Measurements from ENCODE around the gene BCAP31.
A peak's percentile ranks its signal among the peaks of the same experiment; 100 is the strongest.
"Not testable (repeated sequence)": the region's sequence is repeated elsewhere in the genome, so short reads cannot be mapped to it uniquely, and the experiment has no call there.

The BCAP31 gene

DNA sequence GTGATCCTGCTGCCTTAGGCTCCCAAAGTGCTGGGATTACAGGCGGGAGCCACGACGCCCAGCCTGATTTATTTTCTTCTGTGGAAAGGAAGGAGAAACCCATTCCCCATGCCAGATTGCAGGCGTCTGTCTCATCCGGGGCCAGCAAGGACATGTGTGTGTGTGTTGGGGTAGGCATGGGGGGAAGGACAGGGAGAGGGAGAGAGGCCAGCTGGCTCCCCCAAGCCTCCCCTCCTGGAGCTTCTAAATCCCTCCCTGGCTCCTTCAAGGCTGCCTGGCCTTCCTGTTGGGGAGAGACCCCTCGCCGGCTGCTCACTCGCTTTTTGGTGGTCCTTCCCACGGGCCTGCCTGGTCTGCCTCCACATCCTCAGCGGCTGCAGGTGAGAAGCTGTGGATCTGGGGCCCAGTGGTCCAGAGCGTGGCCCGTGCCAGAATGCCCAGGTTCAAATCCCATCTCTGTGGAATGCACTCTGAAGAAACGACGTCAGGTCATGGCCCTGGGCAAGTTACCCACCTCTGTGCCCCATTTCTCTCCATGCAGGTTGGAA is 38.5 kb upstream of the BCAP31 start:
- no peak for DNase-seq

DNA sequence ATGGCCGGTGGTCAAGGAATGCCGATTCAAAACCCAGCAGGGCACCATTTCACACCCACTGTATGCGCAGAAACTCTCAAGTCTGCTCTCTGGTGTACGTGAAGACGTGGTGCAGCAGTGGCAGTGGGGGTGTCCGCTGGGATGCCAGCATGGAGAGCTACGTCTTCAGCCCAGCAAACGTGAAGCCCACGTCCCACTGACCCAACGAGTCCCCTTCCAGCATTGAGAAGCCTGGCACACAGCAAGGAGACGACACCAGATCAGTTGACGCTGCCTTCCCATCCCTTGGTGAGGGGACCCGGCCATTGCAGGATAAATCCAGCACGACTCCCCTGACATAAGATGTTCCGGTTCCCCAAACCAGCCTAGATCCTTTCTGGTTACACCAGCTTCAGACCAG is 37.7 kb upstream of the BCAP31 start:
- DNase-seq: no peak

GRCh38 chrX:153755136-153755535 is 30.9 kb upstream of the BCAP31 start:
- no peak for DNase-seq

GRCh38 chrX:153750127-153750774 is 26.1 kb upstream of the BCAP31 start:
- DNase-seq: peak; percentile 79

DNA sequence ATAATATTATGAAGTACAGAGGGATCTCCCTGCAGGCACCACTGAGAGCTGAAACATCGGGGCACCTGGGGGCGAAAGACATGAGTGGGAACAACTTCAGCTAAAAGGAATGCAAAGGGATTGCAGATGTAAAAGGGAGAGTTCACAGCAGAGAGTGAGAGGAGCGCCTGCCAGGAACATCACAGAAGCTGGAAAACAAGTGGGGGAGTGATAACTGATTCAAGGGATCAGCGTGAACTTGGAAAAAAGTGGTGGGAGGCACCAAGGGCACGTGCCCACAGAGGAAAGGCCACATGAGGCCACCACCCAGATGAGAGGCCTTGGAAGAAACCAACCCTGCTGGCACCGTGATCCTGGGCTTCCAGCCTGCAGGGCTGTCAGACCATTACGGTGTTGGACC is 24.8 kb upstream of the BCAP31 start:
- DNase-seq: not testable (repeated sequence)

GRCh38 chrX:153746991-153747390 is 22.8 kb upstream of the BCAP31 start:
- DNase-seq: not testable (repeated sequence)

DNA sequence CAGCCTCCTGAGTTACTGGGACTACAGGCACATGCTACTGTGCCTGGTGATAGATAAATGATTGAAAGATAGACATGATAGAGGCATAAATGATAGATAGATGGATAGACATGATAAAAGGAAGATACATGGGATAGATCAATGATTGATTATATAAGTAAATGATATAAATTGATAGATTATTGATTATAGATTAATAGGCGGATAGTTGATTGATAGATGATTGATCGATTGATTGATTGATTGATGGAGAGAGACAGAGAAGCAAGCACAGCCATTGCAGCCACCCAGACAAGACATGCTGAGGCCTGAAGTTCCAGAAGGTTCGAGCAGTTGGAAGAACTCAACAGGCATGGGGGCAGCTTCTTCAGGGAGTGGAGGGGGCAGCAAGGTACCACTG is 22.2 kb upstream of the BCAP31 start:
- no peak for DNase-seq

DNA sequence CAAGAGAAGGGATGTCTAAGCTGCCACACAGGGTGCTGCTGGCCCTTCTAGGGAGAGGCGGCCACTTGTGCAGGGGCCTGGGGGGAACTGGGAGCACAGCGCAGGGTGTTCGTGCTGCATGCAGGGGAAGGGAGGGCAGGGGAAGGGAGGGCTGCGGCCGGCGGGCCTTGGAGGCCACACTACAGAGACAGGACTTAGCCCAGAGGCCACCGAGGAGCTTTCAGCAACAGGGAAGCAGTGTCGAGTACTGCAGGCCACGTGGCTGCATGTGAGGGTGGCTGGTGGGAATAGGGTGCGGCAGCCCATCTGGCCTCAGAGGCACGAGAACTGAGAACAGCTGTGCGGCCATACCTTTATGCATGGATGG is 20.9 kb upstream of the BCAP31 start:
- DNase-seq: not testable (repeated sequence)

- no peak for DNase-seq
Observed at GRCh38 chrX:153744210-153745066, 20.3 kb upstream of the BCAP31 start.

GRCh38 chrX:153743468-153744209 is 19.5 kb upstream of the BCAP31 start:
- DNase-seq: not testable (repeated sequence)

- not testable (repeated sequence) for DNase-seq
Observed at GRCh38 chrX:153742796-153743467, 18.7 kb upstream of the BCAP31 start.

DNA sequence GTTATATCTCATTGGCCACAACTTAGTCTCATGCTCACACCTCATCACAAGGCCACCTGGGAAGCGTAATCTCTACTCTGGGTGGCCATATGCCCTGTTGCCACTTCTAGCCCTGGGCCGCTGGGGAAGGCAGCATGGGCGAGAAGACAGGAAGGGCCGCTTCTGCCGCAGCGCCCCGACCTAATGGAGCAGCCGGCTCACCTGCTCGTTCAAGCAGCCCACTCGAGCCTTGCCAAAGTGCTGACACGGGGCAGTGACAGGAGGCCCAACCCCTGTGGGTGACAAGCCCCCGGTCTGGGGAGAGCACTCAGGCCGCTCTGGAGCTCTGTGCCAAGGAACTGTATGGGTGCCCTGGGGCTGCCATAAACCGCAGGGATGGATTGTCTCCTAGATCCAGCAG is 17.9 kb upstream of the BCAP31 start:
- not testable (repeated sequence) for DNase-seq

DNA sequence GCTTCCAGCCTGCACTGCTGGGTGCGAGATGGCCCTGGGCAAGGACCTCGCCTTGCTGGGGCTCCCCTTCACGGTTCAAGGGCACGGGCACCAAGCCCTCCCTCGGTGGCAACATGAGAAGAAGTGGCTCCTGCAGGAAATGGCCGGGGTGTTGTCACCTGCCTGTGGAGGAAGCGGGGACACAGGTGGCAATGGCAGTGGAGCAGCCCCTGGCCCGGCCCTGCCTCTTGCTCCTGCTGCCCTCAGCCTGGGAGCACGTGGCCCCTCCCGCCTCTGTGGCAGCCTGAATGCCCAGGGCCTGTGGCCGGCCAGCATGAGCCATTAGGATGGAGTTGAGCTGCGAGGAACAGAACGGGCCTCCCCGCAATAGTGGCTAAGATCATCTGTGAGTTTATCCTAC is 17.3 kb upstream of the BCAP31 start:
- no peak for DNase-seq

- DNase-seq: no peak
Observed at GRCh38 chrX:153740631-153741222, 16.5 kb upstream of the BCAP31 start.

- DNase-seq: no peak
Observed at GRCh38 chrX:153739754-153740486, 15.7 kb upstream of the BCAP31 start.

GRCh38 chrX:153738056-153738605 is 13.9 kb upstream of the BCAP31 start:
- DNase-seq: no peak

GRCh38 chrX:153736871-153737441 is 12.8 kb upstream of the BCAP31 start:
- DNase-seq: no peak

DNA sequence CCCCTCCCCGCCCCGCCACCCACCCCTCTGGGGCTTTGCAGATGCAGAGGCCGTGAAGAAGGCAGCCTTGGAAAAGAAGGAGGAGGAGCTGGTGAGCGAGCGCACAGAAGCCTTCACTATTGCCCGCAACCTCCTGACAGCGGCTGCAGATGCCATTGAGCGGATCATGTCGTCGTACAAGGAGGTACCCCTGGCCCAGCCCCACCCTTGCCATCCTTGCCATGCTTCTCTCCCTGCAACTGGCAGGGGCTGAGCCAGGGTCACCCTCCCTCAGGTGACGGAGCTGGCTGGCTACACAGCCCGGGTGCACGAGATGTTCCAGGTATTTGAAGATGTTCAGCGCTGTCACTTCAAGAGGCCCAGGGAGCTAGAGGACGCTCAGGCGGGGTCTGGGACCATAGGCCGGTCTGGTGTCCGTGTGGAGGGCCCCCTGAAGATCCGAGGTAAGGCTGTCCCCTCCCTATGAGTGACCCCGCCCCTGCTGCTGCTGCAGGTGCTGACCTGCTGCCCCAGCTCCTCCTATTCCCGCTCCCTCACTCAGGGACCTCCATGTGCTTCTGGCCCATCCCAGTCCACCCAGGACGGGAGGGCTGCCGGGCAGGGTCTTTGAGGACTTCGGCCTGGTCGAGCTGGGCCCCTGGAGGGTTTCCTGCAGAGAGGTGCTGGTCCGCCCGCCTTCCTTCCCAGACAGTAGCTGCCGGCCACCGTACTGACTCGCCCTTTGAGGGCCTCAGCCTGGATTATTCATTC is 12.1 kb upstream of the BCAP31 start:
- no peak for DNase-seq

DNA sequence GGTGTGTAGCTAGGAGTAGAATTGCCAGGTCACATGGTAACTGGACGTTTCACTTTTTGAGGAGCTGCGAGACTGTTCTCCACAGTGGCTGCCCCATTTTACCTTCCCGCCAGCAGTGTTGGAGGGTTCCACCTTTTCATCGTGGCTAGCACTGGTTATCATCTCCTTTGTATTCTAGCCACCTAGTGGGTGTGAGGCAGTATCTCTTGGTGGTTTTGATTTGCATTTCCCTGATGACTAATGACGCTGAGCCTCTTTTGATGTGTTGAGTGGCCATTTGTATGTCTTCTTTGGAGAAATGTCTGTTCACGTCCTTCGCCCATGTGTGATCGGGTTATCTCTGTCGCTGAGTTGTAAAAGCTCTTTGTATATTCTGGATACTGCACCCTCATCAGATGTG is 11.1 kb upstream of the BCAP31 start:
- DNase-seq: no peak

GRCh38 chrX:153734871-153735270 is 10.7 kb upstream of the BCAP31 start:
- DNase-seq: no peak

Data from NCI-H1694 treated with DMSO at 0.1 percent for 48 hours (cell line).